Astrocyte (in vitro differentiated cells and primary cell): ENCODE measurements around the gene TEX13C.

Experiments used
- EZH2 ChIP-seq: IDR thresholded peaks from 2 replicates; pipeline ENCODE4 v1.6.1; 2012; ENCODE audit warnings: mild to moderate bottlenecking, low read length, inconsistent platforms; ENCODE audit not compliant: insufficient read depth
- TF ChIP-seq, protein P1 (sequence below): IDR thresholded peaks from 2 replicates; pipeline ENCODE4 v1.5.1; 2011; ENCODE audit warnings: low read depth, mild to moderate bottlenecking, inconsistent platforms, low read length, moderate library complexity; ENCODE audit not compliant: insufficient read depth

DNA sequence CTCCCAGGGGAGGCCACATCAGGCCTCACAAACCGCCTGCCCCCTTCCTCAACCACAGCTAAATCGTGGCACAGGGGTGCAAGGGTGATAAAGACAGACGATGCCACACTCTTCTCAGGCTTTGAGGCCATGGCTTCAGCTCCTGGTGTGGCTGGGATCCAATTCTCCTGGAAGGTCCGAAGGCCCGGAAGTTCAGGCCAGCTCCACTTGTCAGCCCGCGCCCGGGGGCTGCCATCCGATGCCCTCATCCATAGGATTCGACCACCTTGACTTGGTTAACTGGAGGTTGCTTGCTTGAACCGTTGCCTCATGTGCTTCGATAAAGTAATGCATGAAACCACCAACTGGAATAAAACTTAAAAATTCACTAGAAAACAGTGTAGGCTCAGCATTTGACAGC lies 8.2 kb downstream of the TEX13C start:
- TF ChIP-seq, protein P1, sequence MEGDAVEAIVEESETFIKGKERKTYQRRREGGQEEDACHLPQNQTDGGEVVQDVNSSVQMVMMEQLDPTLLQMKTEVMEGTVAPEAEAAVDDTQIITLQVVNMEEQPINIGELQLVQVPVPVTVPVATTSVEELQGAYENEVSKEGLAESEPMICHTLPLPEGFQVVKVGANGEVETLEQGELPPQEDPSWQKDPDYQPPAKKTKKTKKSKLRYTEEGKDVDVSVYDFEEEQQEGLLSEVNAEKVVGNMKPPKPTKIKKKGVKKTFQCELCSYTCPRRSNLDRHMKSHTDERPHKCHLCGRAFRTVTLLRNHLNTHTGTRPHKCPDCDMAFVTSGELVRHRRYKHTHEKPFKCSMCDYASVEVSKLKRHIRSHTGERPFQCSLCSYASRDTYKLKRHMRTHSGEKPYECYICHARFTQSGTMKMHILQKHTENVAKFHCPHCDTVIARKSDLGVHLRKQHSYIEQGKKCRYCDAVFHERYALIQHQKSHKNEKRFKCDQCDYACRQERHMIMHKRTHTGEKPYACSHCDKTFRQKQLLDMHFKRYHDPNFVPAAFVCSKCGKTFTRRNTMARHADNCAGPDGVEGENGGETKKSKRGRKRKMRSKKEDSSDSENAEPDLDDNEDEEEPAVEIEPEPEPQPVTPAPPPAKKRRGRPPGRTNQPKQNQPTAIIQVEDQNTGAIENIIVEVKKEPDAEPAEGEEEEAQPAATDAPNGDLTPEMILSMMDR, result no peak
- TF ChIP-seq EZH2, result no peak
